Astrocyte of the cerebellum (primary cell): Measurements from ENCODE around the gene HEPHL1.

Experiments used
- DNase-seq: peaks from one replicate; pipeline ENCODE4 v3.0.0-alpha.2; 2011; ENCODE audit warnings: low read depth
- H3K4me3 ChIP-seq: 2 replicates; pipeline ENCODE4 v1.5.1; 2011; ENCODE audit warnings: mild to moderate bottlenecking, low read depth, low read length, moderate library complexity
- in situ Hi-C: cut with HindIII; loops from 2 replicates; pipeline ENCODE4 v1.10.0; 2017; ENCODE audit warnings: low sequenced_read_pairs
- TF ChIP-seq, protein P1 (sequence below): IDR thresholded peaks from 2 replicates; pipeline ENCODE4 v1.5.1; 2012; ENCODE audit warnings: low read length, low read depth, moderate library complexity, mild to moderate bottlenecking; ENCODE audit errors: missing control alignments

HEPHL1 gene

DNA sequence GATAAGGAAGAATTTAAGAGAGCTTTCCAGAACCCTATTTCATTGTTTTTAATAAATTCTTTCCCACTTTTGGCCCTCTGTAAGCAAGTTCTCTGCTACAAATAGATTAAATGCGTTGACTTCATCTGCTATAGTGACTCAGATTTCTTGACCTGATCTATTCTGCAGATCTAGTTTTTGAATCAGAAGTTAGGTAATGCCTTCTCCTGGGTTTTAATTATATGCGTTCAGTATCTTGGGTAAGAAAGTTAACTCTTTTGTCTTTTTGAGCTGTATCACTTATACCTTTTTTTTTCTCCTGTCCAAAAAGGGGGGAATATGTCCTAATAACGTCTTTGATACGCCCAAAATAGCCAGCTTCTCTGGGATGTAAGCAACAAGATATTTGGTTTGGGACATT, 2.4 kb upstream of the HEPHL1 start:
- no peak for DNase-seq
- no peak overlapping the region for H3K4me3 ChIP-seq
- TF ChIP-seq, protein P1, sequence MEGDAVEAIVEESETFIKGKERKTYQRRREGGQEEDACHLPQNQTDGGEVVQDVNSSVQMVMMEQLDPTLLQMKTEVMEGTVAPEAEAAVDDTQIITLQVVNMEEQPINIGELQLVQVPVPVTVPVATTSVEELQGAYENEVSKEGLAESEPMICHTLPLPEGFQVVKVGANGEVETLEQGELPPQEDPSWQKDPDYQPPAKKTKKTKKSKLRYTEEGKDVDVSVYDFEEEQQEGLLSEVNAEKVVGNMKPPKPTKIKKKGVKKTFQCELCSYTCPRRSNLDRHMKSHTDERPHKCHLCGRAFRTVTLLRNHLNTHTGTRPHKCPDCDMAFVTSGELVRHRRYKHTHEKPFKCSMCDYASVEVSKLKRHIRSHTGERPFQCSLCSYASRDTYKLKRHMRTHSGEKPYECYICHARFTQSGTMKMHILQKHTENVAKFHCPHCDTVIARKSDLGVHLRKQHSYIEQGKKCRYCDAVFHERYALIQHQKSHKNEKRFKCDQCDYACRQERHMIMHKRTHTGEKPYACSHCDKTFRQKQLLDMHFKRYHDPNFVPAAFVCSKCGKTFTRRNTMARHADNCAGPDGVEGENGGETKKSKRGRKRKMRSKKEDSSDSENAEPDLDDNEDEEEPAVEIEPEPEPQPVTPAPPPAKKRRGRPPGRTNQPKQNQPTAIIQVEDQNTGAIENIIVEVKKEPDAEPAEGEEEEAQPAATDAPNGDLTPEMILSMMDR = no peak
- in situ Hi-C loops = no loop called here

DNA sequence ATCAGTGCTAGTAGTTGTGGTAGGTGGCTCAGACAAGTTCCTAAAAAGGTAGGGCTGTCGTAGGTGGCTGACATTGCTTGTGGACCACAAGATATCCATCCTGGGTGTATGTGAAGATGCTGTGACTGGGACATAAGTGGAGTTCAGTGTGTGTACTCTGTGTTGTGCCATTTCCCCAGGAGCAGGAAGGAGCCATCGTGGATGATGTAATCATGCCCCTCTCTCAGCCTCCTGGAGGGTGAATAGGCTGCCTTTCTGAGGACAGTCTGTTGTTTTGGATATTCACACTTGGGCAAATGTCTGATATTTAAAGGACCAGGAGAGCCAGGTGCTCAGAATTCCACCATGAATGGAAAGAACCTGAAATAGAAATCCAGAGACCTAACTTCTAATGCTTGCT, 2.7 kb downstream of the HEPHL1 start:
- TF ChIP-seq, protein P1 = no peak
- no peak for DNase-seq
- H3K4me3 ChIP-seq = no peak overlapping the region
- in situ Hi-C loops = no loop called here

DNA sequence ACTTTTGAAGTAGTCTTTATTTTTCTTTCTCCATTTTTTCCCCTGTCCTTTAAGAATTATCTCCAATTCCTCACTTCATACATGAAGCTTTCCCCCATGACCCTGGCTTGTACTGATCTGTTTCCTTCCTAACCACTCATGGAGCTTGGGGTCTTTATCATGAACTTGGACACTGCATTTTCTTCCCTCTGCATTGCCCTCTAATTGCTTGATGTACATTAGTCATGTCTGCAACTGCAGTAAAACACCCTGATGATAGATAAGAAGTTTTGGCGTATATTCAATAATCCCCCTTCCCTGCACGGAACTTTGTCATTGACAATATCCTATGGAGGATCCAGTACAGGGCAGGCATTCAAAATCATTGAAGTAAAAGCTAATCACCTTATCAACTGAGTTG, 3.4 kb downstream of the HEPHL1 start:
- no peak overlapping the region for H3K4me3 ChIP-seq
- in situ Hi-C loops = no loop called here
- no peak for DNase-seq
- TF ChIP-seq, protein P1 = no peak

DNA sequence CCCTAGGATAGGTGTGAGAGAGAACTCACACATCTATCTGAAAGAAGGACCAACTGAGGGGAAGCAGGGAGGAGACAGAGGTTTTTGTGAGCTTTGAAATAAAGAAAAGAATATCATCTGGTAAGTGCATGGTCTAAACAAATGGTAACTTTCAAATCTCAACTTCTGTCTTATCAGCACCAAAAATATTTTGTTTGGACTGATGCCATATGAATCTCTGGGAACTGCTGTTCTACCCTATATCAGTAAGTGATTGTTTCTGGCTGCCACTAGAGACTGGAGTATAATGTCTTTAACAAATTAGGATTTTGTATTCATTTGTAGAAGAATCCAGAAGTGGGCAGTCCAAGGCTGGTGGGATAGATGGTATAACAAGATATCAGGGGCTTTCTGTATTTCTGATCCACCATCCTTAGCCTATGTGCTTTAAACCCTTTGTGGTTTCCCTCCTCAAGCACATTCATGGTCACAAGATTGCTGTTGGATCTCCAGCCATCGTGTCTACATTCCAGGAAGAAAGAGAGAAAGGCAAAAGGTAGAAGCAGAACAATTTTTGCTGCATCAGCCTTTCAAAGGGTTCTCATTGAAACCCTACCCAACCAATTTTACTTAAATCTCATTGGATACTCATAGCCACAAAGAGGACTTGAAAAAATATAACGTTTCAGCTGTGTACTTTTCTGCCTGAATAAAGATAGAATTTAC, 4.7 kb downstream of the HEPHL1 start:
- in situ Hi-C loops = no loop called here
- DNase-seq = no peak
- H3K4me3 ChIP-seq = no peak overlapping the region
- TF ChIP-seq, protein P1 = no peak

DNA sequence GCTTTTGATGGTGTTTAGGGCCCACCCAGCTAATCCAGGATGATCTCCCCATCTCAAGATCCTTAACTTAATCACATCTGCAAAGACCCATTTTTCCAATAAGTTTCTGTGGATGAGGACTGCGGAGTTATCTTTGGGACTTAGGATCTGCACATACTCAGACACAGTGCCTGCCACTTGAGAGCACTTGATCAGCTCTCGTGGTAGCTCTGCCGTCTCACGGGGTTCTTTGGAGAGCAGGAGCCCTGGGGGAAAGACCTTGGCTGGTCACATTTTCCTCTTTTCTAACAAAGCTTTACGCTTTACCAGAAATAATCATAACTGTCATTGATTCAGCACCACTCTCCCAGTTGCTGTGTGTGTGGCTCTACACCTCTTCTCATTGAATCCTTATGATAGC, 6.1 kb downstream of the HEPHL1 start:
- TF ChIP-seq, protein P1 = no peak
- no peak for DNase-seq
- in situ Hi-C loops = no loop called here
- no peak overlapping the region for H3K4me3 ChIP-seq

DNA sequence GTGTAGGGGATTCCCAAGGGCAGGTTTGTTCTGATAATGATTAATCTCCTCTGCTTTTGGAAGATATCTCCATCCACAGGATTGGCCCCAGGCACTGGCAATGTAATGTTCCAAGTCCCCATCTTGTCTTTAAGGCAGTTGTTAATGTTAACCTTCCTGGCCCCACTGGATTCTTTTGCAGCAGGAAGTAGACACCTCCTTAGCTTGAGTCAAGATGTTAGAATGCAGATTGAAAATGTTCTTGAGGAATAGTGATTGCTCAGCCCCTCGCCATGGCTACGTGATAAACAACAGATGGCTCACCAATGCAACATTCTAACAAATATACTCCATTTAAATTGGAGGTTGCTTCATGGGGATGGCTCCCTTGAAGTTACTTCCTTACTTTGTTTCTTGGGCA, 7.3 kb downstream of the HEPHL1 start:
- TF ChIP-seq, protein P1 = no peak
- H3K4me3 ChIP-seq = no peak overlapping the region
- in situ Hi-C loops = no loop called here
- DNase-seq = peak; percentile 12
